Fibroblast of skin of left biceps (primary cell): Measurements from ENCODE around the gene TESMIN.

Source experiments
- DNase-seq, 2 experiments: peaks; one replicate each; pipeline ENCODE4 v3.0.0-alpha.2; 2013; ENCODE audit warnings: low read depth in 2 of 2

TESMIN gene

GRCh38 chr11:68660066-68660810 is 91.1 kb downstream of the TESMIN start:
- no peak for DNase-seq

- peak; percentile 84 to 86 for DNase-seq
These were observed 92.0 kb downstream of the TESMIN start for GRCh38 chr11:68659158-68659921.

GRCh38 chr11:68658661-68659060 is 92.7 kb downstream of the TESMIN start:
- no peak for DNase-seq

GRCh38 chr11:68658097-68658496 is 93.2 kb downstream of the TESMIN start:
- no peak for DNase-seq
